HepG2 (cell line): ENCODE measurements around the gene CS. TPM values are rescaled to one million over a fixed set of nuclear protein-coding genes. Genes with fewer than 3 reads are reported as not detected.

ENCODE experiments used
- CTCF ChIP-seq: sonication (generic); formaldehyde crosslinking; IDR thresholded peaks from 2 replicates; pipeline ENCODE4 v1.5.0; 2020; ENCODE audit warnings: mild to moderate bottlenecking, missing genetic modification reagents, moderate library complexity
- FOXO4 ChIP-seq: sonication (generic); formaldehyde crosslinking; conservative IDR thresholded peaks from 2 replicates; pipeline ENCODE4 v1.8.1; 2023; ENCODE audit warnings: missing genetic modification reagents
- HES4 ChIP-seq: sonication (generic); formaldehyde crosslinking; IDR thresholded peaks from 2 replicates; pipeline ENCODE4 v1.9.0; 2021; ENCODE audit warnings: mild to moderate bottlenecking, missing genetic modification reagents, borderline replicate concordance
- KDM5A ChIP-seq: fragments of 200-600 bp; sonication (generic); IDR thresholded peaks from 2 replicates; pipeline ENCODE4 v1.7.0; 2018; ENCODE audit warnings: antibody characterized with exemption, mild to moderate bottlenecking, low read length, borderline replicate concordance
- POLR2A ChIP-seq, 2 experiments: IDR thresholded peaks; 2 replicates each; pipeline ENCODE4 v1.6.1; 2011; ENCODE audit warnings: low read depth in 2 of 2, low read length in 2 of 2, mild to moderate bottlenecking in 1 of 2, moderate library complexity in 1 of 2; ENCODE audit not compliant: insufficient read depth in 1 of 2
- SATB2 ChIP-seq: sonication (generic); formaldehyde crosslinking; IDR thresholded peaks from 2 replicates; pipeline ENCODE4 v1.5.0; 2020; ENCODE audit warnings: missing genetic modification reagents
- SP1 ChIP-seq, 2 experiments: fragments of 450-650 bp in 1 of 2; sonication (generic) in 1 of 2; formaldehyde crosslinking in 1 of 2; IDR thresholded peaks; 2 replicates each; pipeline versions ENCODE4 v1.4.0 to v1.6.1; 2016 to 2020; ENCODE audit warnings: missing genetic modification reagents in 1 of 2
- SP5 ChIP-seq: IDR thresholded peaks from 2 replicates; pipeline ENCODE4 v1.6.1; 2016; ENCODE audit warnings: low read depth, borderline replicate concordance
- TOPORS ChIP-seq: sonication (generic); formaldehyde crosslinking; IDR thresholded peaks from 2 replicates; pipeline ENCODE4 v1.8.0; 2023; ENCODE audit warnings: mild to moderate bottlenecking, missing genetic modification reagents
- U2AF2 ChIP-seq: fragments of 200-400 bp; formaldehyde crosslinking; IDR thresholded peaks from 2 replicates; pipeline ENCODE4 v1.6.1; 2017; ENCODE audit warnings: low read depth, mild to moderate bottlenecking, low read length
- ZBTB43 ChIP-seq: sonication (generic); formaldehyde crosslinking; conservative IDR thresholded peaks from 2 replicates; pipeline ENCODE4 v1.4.0; 2020; ENCODE audit warnings: missing genetic modification reagents
- ZHX1 ChIP-seq: sonication (generic); formaldehyde crosslinking; IDR thresholded peaks from 2 replicates; pipeline ENCODE4 v1.8.1; 2022; ENCODE audit warnings: low read depth, mild to moderate bottlenecking, missing genetic modification reagents
- ZNF138 ChIP-seq: sonication (generic); formaldehyde crosslinking; IDR thresholded peaks from 2 replicates; pipeline ENCODE4 v1.5.0; 2020; ENCODE audit warnings: mild to moderate bottlenecking, low read depth, missing genetic modification reagents
- ZNF160 ChIP-seq: sonication (generic); formaldehyde crosslinking; IDR thresholded peaks from 2 replicates; pipeline ENCODE4 v1.8.0; 2022; ENCODE audit warnings: mild to moderate bottlenecking, inconsistent platforms, missing genetic modification reagents
- ZNF468 ChIP-seq: sonication (generic); formaldehyde crosslinking; IDR thresholded peaks from 2 replicates; pipeline ENCODE4 v1.8.0; 2022; ENCODE audit warnings: mild to moderate bottlenecking, moderate library complexity, missing genetic modification reagents
- ZNF512 ChIP-seq: sonication (generic); formaldehyde crosslinking; IDR thresholded peaks from 2 replicates; pipeline ENCODE4 v1.4.0; 2020; ENCODE audit warnings: mild to moderate bottlenecking, missing genetic modification reagents
- ZNF530 ChIP-seq: sonication (generic); formaldehyde crosslinking; IDR thresholded peaks from 2 replicates; pipeline ENCODE4 v1.5.0; 2020; ENCODE audit warnings: low read depth, mild to moderate bottlenecking, missing genetic modification reagents
- ZNF850 ChIP-seq: sonication (generic); formaldehyde crosslinking; conservative IDR thresholded peaks from 2 replicates; pipeline ENCODE4 v1.9.0; 2021; ENCODE audit warnings: mild to moderate bottlenecking, missing genetic modification reagents
- polyA plus RNA-seq, 8 experiments: library from polyadenylated mRNA; depleted of rRNA in 3 of 8; stranded (reverse) in 7 of 8; unstranded in 1 of 8; fragments of >200 nt; fragmentation: Illumina TruSeq in 4 of 8; extraction: Trizol in 4 of 8; gene quantifications; 2 replicates each; pipeline versions ENCODE4 v1.2.1 to v1.2.3, GENCODE V29; 2011 to 2016; ENCODE audit warnings: low read depth in 4 of 8, missing spikeins in 1 of 8, mixed read lengths in 1 of 8; ENCODE audit not compliant: insufficient read depth in 1 of 8
- total RNA-seq, 5 experiments: library from RNA; depleted of rRNA; stranded (reverse); fragments of >200 nt; fragmentation: Illumina TruSeq; extraction: Trizol; gene quantifications; 2 replicates each; pipeline ENCODE4 v1.2.3, GENCODE V29; 2016; ENCODE audit warnings: low read depth in 1 of 5

CS gene
- total and polyA plus RNA-seq, 2 of the 13 experiments (the other 11 are each of a cell fraction or from before 2014, with no cell fraction given) = 173 to 175 TPM

GRCh38 chr12:56258068-56258819 is 41.9 kb downstream of the CS start, which contains the start of gene ANKRD52 (continued):
- no peak for TF ChIP-seq FOXO4 (CRISPR knock-in tag)
- no peak for TF ChIP-seq U2AF2
- 0 out of 2 replicates have a peak, but pooled peaks have one; percentile 63 for TF ChIP-seq ZNF160 (CRISPR knock-in tag)
- TF ChIP-seq SP5 (CRISPR knock-in tag) = peak; percentile 14; the same call in 1 of the 2 replicates
- no peak for TF ChIP-seq ZNF512 (CRISPR knock-in tag)
- TF ChIP-seq ZHX1 (CRISPR knock-in tag) = no peak; the same call in 1 of the 2 replicates
- TF ChIP-seq ZBTB43 = peak; percentile 63; the same call in 1 of the 2 replicates
- TF ChIP-seq ZNF530 (CRISPR knock-in tag) = no peak
- TF ChIP-seq SP1 (IDR thresholded peaks at IDR 0.05) = no peak
- TF ChIP-seq SP1 (CRISPR knock-in tag; IDR thresholded peaks at IDR 0.05) = peak; percentile 77; the same call in 1 of the 2 replicates
- peak in 1 of 2 experiments; percentile 47; a peak in 2 of 4 replicates for TF ChIP-seq POLR2A (IDR thresholded peaks at IDR 0.05; ENCODE audit: insufficient read depth in 1 of 2, low read depth in 2 of 2, low read length in 2 of 2)
- no peak for TF ChIP-seq TOPORS (CRISPR knock-in tag)
- TF ChIP-seq KDM5A = no peak; the same call in 1 of the 2 replicates
- no peak for TF ChIP-seq ZNF850 (CRISPR knock-in tag)
- peak; percentile 61 for TF ChIP-seq CTCF (CRISPR knock-in tag)
- TF ChIP-seq SATB2 (CRISPR knock-in tag) = no peak
- peak; percentile 40; the same call in 1 of the 2 replicates for TF ChIP-seq ZNF138 (CRISPR knock-in tag)
- TF ChIP-seq ZNF468 (CRISPR knock-in tag) = 0 out of 2 replicates have a peak, but pooled peaks have one; percentile 26
- peak; percentile 86 for TF ChIP-seq HES4 (CRISPR knock-in tag)
